ENCODE measurements around the gene OR51B4.
"Not testable (repeated sequence)": the region's sequence is repeated elsewhere in the genome, so short reads cannot be mapped to it uniquely, and the experiment has no call there.

Gene OR51B4, protein sequence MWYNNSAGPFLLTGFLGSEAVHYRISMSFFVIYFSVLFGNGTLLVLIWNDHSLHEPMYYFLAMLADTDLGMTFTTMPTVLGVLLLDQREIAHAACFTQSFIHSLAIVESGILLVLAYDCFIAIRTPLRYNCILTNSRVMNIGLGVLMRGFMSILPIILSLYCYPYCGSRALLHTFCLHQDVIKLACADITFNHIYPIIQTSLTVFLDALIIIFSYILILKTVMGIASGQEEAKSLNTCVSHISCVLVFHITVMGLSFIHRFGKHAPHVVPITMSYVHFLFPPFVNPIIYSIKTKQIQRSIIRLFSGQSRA

DNA sequence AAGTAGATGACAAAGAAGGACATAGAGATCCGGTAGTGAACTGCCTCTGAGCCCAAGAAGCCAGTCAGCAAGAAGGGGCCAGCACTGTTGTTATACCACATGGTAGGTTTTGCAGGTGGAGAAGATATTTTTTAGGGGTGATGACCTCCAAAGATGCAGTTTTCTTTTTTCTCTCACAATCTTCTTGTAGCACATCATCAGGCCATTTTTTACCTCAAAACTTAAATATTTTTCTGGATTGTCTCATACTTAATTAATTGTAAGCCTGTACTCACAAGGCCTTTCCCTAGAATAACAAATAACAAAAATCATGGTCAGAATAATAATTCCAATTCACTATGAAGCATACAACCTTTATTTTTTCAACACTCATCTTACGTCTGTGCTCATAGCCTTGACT, at the start of gene OR51B4:
OR51B4 (minus strand) TSS at position 101 of the 400 bp plus-strand sequence; CDS start at position 101, 0 bp downstream.
- no peak for DNase-seq (ENCODE audit: low read depth)

- DNase-seq (ENCODE audit: low read depth): no peak
Observed at GRCh38 chr11:5351208-5351607, 49.5 kb upstream of the OR51B4 start, which contains the start of gene OR51B6. OR51B6 (plus strand) TSS chr11:5351508; CDS start chr11:5351508, 0 bp downstream.

- no peak for DNase-seq (ENCODE audit: low read depth)
Observed at GRCh38 chr11:5349550-5349949, 47.8 kb upstream of the OR51B4 start.

DNA sequence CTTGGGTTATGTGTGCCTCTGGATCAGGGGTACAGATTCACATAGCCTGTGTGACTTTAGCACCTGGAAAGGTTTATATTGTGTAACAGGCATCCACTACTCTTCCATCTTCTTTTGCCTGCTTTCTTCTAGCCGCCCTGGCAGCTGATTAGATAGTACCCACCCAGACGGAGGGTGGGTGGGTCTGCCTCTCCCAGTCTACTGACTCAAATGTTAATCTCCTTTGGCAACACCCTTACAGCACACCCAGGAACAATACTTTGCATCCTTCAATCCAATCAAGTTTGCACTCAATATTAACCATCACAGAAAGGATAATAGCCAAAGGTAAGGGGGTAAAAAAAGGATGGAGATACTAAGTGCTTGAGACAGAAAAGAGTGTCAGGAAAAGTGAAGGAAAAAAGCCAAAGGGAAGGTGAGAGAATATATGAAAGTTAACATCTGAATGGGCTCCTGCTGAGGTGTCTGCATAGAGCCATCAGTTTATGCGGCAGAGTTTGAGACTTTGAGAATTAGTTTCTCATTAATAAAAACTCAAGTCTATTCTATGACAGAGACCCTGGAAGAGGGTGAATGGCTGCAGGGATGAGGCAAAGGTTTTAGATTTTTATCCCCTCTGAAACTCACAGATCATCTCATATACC, 46.9 kb upstream of the OR51B4 start:
- no peak for DNase-seq (ENCODE audit: low read depth)

DNA sequence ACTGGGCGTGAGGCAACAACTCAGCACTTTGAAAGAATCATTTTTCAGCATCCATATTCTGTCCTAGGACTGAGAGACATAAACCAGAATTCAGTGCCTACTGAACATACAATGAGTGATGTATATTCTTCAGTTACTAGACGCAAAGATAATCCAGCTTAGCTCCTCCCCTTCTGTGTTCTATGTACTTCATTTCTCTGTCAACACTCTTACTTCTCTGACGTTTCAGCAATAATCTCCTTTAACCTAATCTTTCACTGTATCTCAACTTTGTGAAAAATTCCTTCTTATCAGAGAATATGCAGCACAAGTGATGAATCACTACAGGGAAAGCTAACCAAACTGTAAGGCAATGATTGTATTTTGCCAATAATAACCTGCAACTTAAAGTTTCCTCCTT, 44.1 kb upstream of the OR51B4 start:
- no peak for DNase-seq (ENCODE audit: low read depth)

DNA sequence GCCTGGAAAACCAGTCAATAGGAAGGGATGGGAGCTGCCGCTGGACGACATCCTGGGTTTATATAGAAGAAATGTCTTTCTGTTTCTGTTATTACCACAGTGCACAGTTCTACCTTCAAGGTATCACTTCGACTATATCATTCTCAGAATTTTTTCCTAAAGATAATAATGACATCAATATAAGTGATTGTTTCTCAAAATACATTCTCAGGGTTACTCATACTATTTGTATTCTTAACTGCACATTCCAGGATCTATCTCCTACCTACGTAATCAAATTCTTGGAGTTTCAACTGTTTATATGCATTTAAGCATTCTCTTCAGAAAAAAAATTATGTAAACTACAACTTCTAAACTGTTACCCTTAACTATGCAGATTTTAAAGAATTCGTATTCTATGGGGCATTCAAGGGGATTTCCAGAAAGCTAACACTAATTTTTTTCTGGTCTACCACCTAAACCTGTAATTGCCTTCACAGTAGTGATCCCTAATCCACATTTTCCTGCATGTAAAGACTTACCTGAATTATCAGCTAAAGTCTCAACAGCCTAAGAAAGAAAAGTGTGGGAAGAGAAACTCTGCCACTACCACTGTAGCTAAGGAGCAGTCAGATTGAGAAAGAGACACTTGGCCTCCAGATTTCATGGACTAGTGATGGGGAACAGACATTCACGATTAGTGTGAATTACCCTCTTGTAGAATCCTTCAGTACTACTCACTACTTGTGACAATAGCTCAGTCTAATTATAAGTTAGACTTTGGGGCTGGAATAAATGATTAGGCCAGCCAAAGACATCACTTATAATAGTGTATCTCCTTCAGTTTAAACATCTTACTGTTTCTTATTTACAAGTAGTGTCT, 42.0 kb upstream of the OR51B4 start, which contains the start of gene OR51B5:
OR51B5 (minus strand) TSS at position 51 of the 862 bp plus-strand sequence; CDS start at position 51, 0 bp downstream.
- DNase-seq (ENCODE audit: low read depth): no peak

DNA sequence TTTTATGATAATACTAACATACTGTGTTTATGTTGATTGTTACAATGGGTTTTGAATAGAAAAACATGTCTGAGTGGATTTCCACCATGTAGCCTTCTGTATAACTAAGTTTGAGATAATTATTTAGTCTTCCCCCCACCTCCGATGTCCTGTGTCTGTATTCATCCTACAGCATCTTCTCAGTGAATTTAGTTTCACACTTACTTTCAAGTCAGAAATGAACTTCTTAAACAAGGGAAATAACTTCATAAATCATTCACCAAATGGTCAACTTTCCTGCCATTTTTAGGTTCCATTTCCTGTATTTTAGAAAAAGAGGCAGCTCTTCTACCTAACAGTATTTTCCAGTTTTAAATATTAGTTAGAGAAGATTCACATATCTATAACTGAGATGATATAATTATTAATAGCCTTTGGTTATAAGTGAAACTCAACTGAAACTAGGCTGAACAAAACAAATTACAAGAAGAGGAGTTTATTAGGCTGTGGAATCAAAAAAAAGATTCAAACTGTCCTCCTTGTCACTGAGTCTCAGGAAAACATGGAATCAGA, 38.1 kb upstream of the OR51B4 start:
- no peak for DNase-seq (ENCODE audit: low read depth)

GRCh38 chr11:5337253-5337652, 35.5 kb upstream of the OR51B4 start:
- not testable (repeated sequence) for DNase-seq (ENCODE audit: low read depth)

GRCh38 chr11:5336331-5336730, 34.6 kb upstream of the OR51B4 start:
- no peak for DNase-seq (ENCODE audit: low read depth)

GRCh38 chr11:5335170-5335569, 33.4 kb upstream of the OR51B4 start:
- no peak for DNase-seq (ENCODE audit: low read depth)

- DNase-seq (ENCODE audit: low read depth): no peak
Observed at GRCh38 chr11:5324197-5324596, 22.5 kb upstream of the OR51B4 start, which contains the start of gene OR51B2. OR51B2 (minus strand) TSS chr11:5324297; CDS start chr11:5324297, 0 bp downstream.

- DNase-seq (ENCODE audit: low read depth): no peak
Observed at GRCh38 chr11:5317292-5317691, 15.5 kb upstream of the OR51B4 start.

DNA sequence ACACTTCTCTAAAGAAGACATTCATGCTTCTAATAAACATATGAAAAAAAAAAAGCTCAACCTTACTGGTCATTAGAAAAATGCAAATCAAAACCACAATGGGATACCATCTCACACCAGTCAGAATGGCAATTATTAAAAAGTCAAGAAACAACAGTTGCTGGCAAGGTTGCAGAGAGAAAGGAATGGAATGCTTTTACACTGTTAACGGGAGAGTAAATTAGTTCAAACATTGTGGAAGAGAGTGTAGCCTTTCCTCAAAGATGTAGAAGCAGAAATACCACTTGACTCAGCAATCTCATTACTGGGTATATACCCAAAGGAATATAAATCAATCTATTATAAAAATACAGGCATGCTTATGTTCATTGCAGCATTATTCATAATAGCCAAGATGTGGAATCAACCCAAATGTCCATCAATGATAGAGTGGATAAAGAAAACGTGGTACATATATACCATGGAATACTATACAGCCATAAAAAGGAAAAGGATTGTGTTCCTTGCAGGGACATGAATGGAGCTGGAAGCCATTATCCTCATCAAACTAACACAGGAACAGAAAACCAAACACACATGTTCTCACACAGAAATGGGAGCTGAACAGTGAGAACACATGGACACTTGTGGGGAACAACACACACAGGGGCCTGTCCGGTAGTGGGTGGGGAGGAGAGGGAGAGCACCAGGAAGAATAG, 11.7 kb upstream of the OR51B4 start:
- not testable (repeated sequence) for DNase-seq (ENCODE audit: low read depth)

GRCh38 chr11:5310423-5310822, 8.7 kb upstream of the OR51B4 start:
- no peak for DNase-seq (ENCODE audit: low read depth)

- no peak for DNase-seq (ENCODE audit: low read depth)
Observed at GRCh38 chr11:5307256-5308019, 5.7 kb upstream of the OR51B4 start.

- no peak for DNase-seq (ENCODE audit: low read depth)
Observed at GRCh38 chr11:5304046-5304445, 2.3 kb upstream of the OR51B4 start.

DNA sequence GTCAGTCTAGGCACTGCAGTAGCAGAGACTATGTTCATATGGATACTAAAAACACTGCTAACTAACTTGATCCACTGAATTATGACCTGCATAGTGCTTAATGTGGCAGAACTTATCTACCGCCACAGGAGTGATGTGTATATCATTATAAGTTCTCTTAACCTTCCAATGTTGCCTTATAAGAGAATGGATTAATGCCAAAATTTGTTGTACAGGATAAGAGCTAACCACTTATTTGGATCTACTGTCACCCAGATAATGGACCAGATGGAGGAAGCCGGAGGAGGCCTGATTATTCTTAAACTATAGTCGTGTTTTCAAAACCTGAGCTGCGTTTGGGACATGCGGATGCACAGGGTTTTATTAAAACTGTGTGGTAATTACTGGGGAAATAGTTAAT, 1.9 kb upstream of the OR51B4 start:
- no peak for DNase-seq (ENCODE audit: low read depth)

- no peak for DNase-seq (ENCODE audit: low read depth)
Observed at GRCh38 chr11:5300251-5300650, 1.5 kb downstream of the OR51B4 start.

DNA sequence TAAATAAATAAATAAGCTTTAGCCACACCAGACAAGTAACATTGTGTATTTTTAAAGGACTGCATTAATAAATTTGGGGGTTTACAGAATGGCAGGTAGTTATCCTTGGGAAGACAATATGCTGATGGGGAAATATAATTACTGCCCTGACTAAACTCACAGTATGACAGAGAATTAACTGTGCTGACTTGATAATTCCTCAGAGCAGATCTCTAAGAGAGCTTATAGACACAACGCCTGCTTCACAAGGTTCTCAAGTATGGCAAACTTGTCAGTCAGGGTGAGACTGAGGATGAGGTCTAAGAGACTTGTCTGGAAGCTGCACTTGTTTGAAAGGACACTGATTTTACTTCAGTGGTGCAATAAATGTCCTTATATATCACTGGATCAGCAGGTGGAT, 3.3 kb downstream of the OR51B4 start:
- no peak for DNase-seq (ENCODE audit: low read depth)

DNA sequence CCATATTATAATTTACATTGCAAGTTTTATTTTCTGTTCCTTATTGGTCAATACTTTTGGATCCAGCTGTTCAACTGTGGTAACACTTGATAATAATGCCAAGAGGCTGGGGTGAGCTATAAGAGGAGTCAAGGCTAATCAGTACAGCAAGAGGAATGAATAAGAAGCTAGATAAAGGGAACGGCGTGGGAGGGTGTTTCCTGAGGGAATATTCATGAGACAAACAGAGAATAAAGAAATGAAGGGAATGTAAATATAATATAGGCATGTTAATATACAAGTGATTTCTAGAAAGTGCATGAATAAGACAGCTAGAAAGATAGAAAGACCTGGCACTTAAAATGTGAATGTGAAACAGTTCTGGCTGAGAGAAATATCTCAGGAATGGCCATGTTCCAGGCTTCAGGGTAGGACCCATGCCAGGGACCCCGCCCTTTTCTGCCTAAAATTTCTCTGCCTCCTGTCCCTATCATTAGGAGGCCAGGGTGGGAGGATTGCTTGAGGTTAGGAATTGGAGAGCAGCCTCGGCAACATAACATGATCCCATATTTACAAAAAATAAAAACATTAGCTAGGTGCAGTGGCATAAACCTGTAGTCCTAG, 3.9 kb downstream of the OR51B4 start:
- no peak for DNase-seq (ENCODE audit: low read depth)

All from activated T-helper 1 cell treated with Interleukin-2 at 50 U/mL for 16 hours (primary cell).